Fibroblast of gingiva (primary cell): ENCODE results near the gene PSMB8.

ENCODE experiments used
- DNase-seq: peaks from one replicate; pipeline ENCODE4 v3.0.0-alpha.2; 2011; ENCODE audit warnings: low read depth

Gene PSMB8

DNA sequence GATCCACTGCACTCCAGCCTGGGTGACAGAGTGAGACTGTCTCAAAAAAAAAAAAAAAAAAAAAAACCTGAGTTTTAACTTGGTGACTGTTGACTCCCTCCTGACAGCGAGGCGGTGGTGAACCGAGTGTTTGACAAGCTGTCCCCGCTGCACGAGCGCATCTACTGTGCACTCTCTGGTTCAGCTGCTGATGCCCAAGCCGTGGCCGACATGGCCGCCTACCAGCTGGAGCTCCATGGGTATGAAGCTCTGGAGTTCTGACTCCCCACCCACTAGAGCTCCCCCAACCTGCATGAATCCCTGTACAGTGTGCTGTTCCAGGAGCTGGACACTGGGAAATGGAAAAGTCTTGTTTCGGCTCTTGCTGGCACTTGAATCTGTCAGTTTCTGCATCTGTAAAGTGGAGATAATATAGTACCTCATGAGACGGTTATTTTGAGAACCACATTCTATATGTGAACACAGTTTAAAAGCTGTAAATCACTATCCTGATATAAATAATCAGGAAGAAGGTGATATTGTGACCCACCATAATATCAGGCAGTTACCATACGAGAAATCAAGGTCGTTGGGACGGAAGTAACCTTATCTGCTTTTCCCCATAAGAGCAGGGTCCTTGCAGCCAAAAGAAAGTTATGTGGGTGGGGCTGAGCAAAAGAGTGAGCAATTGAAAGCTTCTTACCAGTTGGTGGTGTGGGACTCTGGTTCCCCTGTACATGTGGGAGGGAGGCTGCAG is 13.5 kb upstream of the PSMB8 start:
- no peak for DNase-seq

DNA sequence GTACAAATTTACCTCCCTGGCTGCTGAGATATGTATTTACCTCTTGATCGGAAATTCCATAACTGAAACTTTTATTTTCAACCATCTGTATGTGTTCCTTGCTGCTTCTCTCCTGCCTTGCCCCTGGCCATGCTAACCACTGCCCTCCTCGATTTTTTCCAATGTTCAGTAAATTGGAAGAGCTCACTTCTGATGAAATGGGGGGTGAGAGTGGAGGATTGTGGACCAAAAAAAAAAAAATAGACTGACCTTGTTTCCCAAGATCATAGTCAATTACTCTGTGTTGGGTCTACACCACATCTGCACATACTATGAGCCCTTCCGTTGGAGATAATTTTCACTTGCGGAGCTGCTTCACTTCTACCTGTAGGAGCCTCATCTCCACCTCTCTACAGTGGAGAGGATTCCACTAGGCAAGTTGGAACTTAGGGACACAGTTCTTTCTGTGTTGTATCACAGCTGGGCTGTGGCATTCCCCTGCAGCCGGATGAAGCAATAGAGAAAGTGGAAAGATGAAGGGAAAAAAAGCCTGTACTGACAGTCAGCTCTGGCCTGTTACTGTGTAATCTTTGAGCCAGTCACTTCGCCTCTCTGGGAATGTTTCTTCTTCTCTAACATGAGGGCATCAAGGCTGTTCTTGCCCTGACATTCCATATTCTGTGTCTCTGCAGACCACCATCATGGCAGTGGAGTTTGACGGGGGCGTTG is 11.8 kb upstream of the PSMB8 start:
- DNase-seq, result no peak

DNA sequence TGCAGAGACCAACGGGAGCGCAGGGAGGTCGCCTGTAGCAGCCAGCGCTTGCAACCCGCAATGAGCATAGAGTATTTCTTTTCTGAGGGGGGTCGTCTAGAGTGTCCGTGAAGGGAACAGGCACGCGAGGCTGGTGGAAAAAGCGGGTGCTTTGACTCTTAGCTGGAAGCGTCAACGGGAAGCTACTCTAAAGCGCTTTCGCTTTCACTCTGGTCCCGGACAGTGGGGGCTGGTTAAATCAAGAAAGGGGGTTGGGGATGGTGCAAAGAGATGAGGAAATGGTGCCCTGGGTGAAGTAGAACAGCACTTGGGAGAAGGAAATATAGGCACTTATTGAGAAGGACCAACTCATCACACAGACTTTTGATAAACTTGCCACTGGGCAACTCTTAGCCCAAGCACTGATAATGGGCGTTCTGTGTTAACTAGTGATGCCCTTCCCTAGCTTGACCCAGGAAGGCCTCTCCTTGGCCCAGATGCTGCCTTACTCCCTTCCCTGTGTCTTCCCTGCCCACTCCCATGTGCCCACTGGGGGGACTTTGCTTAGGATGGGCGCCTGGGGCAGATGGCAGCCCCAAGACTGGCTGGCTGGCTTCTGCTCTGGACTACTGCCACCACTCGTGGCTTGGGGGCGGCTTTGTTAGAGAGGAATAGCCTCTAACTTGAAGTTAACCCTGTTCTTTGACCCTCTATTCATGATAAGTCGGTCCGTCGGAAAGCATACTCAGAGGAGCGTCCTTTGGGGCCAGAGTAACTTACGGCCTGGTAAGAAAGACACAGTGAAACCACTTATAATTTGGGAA is 10.7 kb upstream of the PSMB8 start:
- peak; percentile 22 for DNase-seq

DNA sequence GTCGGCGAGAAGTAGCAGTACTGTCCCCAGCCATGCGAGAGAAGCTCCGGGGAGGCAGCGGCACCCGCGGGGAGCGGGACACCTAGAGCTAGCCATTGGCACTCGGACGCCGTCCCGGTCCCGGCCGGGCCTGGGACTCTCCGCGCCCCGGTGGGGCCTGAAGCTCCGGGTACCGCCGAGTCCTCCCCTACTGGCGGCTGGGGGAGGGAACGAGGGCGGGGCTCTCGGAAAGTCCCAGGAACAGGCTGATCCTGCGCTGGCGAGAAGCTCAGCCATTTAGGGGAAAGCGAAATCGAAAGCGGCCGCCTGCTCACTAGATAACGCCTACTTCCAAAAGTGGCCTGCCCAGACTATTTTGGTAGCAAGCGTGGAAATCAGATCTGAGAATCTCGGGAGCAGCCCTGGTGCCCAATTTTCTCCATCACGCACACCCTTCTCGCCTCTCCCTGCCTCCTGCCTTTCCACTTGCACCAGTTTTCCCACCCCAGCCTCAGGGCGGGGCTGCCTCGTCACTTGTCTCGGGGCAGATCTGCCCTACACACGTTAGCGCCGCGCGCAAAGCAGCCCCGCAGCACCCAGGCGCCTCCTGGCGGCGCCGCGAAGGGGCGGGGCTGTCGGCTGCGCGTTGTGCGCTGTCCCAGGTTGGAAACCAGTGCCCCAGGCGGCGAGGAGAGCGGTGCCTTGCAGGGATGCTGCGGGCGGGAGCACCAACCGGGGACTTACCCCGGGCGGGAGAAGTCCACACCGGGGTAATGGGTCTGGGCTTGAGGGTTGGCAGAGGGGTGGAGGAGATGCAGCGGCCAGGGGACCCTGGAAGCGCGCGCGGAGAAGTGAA is 9.9 kb upstream of the PSMB8 start, which contains the start of the genes PSMB9 and TAP1:
Gene PSMB9, plus strand, starts transcription at position 652 of the 835 bp plus-strand sequence. Its CDS starts 38 bp downstream, at position 690.
Gene TAP1, minus strand, starts transcription at position 164 of the 835 bp plus-strand sequence. Its CDS starts 68 bp downstream, at position 96.
- peak; percentile 90 for DNase-seq

DNA sequence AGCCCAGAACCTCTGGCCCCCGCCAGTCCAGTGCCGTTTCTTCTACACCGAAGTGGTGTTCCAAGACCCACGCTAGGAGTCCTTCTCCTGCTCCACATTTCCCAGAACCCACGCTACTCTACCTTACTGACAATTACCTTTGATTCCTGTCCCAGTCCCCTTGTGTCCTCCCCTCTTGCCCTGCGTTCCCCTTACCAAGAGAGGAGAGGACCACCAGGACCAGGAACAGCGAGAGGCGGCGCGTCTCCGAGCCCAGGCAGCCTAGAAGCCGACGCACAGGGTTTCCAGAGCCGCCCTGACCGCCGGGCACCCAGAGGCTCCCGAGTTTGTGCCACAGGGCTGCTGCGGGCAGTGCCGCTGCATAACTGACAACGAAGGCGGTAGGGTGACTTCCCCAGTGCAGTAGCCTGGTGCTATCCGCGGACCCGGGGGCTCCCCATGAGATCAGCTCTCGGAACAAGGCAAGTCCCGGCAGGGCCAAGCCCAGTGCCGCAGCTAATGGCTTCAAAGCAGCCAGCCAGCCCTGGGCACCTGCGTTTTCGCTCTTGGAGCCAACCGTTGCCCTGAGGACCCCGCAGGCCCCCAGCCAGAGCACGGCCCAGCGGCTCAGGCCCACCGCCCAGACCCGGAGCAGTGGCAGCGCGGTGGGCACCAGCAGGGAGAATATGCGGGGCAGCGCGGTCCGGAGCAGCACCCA is 9.1 kb upstream of the PSMB8 start:
- peak; percentile 40 for DNase-seq

DNA sequence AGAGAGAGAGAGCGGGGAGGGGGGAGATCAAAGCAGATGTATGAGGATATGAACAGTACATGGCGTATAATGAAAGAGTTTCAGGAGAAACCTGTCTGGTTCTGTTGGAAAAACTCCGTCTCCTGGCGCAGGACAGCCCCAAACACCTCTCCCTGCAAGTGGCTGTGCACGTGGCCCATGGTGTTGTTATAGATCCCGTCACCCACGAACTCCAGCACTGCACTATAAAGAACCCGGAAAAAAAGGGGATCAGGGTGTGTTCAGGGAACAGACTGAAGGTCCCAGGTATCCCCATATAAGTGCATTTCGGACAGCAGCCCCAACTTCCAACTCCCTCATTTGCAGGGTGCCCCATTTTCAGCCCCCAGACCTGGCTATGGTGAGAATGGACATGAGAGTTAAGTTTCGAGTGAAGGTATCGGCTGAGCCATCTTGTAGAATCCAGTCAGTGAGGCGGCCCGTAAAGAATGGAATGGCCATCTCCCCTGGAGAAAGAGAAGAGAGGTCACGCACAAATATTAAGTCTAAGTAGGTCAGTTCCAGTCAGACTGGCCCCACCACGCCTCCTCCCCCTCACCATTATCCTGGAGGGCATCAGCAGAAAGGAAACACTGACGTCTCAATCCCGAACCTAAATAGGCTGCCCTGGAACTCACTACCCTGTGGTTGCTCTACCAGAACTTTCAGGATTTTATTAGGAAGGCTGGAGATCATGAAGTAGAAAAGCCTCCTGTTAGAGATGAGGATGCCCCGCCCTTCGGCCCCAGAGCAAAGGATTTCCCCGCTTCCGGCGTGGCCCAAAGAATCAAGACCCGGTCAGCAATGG is 8.4 kb upstream of the PSMB8 start:
- DNase-seq, result no peak

DNA sequence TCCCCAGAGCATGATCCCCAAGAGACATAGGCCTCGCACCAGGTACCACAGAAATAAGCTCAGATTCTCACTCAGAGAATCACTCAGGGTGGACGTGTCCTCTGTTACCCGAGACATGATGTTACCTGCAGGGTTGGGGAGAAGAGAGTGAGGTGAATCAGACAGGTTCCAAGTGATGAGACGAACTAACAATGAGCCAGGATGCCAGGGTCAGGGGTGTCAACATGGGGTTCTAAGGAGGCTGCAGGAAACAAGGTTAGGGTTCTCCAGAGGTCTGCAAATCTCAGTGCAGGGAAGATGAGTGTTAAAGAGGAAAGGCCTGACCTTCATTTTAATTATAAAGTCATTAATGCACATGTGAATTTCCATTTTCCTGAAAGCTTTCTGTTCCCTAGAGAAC is 7.2 kb upstream of the PSMB8 start:
- no peak for DNase-seq

DNA sequence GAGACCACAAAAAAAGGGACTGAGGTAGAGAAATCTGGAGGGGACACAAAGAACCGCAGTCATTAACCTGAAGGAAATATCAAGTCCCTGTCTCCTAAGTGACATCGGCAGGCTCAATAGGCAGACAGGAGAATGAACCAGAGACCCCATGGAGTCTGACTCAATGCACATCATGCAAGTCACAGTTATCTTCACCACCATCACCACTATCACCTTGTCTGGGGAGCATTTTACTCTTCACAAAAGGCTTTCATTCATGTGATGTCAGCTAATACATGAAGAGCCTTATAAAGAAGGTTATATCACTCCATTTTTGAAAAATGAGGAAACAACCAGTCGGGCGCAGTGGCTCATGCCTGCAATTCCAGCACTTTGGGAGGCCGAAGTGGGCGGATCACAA is 5.3 kb upstream of the PSMB8 start:
- no peak for DNase-seq

DNA sequence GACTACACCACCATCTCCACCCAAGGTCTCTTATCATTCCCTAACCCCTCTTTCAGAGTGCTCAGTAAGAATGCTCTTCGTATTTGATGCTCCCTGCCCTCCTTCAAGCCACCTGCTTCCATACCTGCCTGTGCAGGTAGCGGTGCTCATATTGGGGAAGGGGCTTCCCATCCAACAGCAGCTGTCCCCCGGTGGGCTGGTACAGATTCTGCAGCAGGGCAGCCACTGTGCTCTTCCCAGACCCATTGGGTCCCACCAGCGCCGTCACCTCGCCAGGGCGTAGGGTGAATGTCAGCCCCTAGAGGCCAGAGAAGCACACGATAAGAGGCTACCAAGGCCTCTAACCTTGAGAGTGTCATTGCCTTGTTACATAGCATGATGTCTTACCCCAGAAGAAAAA is 3.9 kb upstream of the PSMB8 start:
- DNase-seq, result no peak

DNA sequence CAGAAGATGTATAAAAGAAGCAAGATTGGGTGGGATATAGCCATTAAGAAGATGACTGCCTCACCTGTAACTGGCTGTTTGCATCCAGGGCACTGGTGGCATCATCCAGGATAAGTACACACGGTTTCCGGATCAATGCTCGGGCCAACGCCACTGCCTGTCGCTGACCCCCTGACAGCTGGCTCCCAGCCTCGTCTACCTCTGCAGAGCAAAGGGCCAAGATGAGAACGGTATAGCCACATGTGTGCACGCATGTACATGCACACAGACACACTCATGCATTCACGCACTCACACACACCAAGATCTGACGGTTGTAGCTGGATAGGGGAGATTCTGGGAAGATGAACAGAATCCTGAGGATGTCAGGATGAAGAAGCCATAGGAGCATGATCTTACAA is 3.2 kb upstream of the PSMB8 start:
- no peak for DNase-seq

DNA sequence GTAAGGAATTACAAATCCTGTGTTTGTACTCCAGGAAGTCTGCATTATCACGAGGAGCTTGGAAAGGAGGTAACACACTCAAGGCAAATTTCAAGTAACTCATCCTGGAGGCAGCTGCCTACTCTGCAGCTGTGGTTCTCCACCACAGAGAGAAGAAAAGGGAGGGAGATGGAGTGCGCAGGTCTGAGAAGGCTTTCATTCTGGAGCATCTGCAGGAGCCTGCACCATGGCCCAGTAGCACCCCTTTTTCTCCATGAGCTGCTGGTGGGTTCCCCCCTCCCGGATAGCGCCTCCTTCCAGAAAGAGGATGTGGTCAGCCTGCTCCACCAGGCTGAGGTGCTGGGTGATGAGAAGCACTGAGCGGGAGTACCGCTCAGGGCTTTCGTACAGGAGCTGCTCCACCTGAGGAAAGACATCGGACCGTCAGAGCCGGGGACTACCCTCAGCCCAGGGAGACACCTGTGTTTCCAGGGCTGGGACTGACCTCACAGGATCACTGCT is 1.6 kb upstream of the PSMB8 start:
- no peak for DNase-seq

DNA sequence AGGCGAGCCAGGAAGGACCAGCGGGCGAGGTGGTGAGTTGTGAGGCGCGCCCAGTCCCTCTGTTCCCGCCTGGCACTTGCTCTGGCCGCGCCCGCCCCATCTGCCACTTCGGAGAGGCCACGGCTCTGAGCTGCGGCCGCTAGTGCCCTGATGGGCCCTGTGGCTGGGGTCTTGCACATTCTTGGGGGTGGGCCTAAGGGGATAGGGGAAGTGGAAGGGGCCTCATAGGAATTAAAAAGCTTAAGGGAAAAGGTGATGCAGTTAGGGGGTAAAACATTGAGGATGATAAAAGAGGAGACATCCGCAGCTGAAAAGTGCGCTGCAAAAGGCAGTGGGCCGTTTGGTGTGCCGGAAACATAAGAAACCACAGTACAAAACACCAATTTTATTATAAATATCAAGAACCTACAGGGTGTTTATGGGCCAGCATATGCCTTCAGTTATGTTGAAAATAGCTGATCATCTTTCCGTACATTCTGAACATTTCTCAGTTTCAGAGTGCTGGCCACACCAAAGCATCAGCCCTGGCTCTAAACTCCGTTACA is 1.1 kb upstream of the PSMB8 start:
- no peak for DNase-seq

DNA sequence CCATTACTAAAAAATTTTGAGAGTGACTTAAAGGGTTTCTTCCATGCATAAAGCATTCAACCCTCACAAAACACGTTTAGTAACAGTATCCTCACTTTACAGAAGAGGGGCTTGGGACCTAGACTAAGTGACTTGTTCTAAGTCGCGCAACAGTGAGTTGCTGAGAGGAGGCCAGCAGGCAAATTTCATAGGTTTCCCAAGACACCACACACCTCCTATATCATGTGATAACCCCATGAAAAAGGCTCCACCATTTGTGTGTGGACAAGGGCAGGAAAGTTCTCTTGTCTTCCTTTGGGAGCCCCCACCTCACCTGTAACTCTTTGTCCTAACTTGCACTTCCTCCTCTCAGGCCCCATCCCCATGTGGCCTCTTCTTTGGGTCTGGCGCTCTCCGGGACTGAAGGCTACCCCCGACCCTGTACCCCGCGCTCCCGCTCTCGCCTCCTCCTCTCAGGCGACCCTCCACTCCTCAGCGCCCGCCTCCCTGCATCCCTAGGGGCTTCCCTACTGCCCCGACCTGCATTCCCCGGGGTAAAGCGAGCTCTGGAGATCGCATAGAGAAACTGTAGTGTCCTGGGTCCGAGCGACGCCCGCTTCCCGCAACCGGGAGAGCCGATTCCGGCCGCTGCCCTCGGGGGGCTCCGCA is 392 bp downstream of the PSMB8 start:
- peak; percentile 6 for DNase-seq

DNA sequence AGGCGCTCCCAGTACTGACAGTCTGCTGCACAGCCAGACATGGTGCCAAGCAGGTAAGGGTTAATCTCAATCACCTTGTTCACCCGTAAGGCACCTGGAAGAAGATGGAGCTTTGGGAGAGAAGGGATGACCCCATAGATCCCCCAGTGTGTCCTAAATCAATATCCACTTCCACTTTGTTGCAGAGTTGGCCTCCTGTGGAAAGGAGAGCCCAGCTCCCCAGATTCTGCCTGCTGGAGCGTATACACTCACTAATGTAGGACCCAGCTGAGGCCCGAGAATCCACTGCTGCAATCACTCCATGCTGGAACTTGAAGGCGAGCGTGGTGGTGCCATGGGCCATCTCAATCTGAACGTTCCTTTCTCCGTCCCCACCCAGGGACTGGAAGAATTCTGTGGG is 1.2 kb downstream of the PSMB8 start:
- DNase-seq, result no peak

DNA sequence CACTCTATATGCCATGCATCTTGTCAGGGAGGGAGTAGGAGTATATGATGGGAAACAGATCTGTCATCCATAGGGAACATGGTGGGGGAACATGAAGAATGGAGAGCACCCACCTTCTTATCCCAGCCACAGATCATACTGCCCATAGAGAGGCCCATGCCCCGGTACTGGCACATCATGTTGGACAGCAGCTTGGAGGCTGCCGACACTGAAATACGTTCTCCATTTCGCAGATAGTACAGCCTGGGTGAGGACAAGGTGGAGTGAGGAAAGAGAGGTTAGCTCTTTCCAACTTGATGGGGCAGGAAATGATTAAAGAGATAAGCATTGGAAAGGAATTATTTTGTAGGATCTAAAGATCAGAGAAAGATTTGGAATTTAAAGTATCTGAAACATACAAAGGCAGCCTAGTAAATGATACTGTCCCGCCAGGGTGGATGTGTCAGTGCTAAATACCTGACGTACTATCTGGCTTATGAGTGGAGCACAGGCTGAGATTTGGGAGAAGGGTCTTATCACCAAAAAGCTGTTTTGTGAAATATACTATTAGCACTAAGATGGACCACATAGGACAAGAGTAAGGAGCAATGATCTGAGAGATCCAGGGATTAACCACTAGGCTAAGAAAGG is 1.7 kb downstream of the PSMB8 start:
- DNase-seq, result no peak

DNA sequence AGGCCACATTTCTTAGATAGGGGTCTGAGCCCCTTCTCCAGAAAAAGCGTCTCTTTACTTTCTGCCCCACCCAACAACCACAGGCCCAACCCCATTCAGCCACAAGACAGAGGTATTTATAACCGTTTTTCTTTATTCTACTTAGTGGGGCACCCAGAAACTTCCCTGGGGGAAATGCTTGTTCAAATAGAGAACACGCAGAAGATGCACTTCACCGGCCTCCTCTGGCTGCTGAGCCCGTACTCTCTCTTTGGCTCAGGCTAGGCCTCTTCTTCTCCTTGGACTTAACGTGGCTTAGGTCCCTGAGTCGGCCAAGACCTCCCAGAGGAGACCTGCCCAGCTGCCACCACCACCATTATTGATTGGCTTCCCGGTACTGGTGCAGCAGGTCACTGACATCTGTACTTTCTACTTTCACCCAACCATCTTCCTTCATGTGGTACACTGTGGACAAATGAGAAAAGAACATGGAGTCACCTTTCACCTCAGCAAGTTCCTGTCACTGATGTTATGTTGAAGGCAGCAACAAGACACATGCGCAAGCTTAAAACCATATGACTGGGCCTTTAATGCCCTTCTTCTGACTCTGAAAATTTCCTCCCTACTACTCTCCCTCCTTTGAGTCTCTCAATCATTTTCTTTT is 3.1 kb downstream of the PSMB8 start:
- no peak for DNase-seq

DNA sequence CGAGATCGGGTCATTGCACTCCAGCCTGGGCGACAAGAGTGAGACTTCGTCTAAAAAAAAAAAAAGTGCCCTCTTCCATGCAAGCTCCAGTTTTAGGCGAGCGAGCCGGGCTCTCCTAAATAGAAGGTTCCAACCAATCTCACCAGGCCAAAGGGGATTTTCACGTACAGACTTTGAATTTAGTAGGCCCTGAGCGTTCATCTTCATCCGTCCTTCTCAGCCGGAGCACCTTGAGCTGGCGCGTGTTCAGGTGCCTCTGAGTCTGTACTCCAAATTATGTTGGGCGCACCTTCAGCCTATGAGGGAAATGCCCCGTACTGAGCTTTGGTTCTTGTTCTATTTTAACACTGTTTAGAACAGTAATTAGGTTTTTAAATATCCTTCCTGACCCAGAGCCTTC is 4.5 kb downstream of the PSMB8 start:
- DNase-seq, result no peak
